Tibial nerve (tissue), 3 donors: ENCODE results near the gene EP300.

Experiments
- CTCF ChIP-seq, 5 experiments: fragments of 200-600 bp in 3 of 5; fragments of 450-650 bp in 2 of 5; sonication (generic) in 3 of 5; IDR thresholded peaks; one replicate each; pipeline ENCODE4 v1.5.1; 2016 to 2019; ENCODE audit warnings: antibody characterized with exemption in 5 of 5, mild to moderate bottlenecking in 3 of 5, moderate library complexity in 2 of 5
- POLR2A ChIP-seq, 2 donors: fragments of 450-650 bp; IDR thresholded peaks; one replicate each; pipeline ENCODE4 v1.6.1; 2017; ENCODE audit warnings: antibody characterized with exemption in 2 of 2, mild to moderate bottlenecking in 2 of 2, moderate library complexity in 2 of 2

GRCh38 chr22:41204992-41205900 is 112.9 kb downstream of the EP300 start, which contains the start of gene L3MBTL2:
- peak in 1 of 2 donors; percentile 54 for TF ChIP-seq POLR2A (IDR thresholded peaks at IDR 0.05)
- TF ChIP-seq CTCF (IDR thresholded peaks at IDR 0.05) = peak in 1 of 5 experiments; percentile 25
